Stimulated activated CD4-positive, alpha-beta T cell treated with anti-CD3 and anti-CD28 coated beads, TNF-alpha, amount 100 ng/mL, for 1 hour (primary cell): Measurements from ENCODE around the gene FAM124A.

Experiments
- DNase-seq, 3 donors: peaks; one replicate each; pipeline ENCODE4 v3.0.0-alpha.2; 2020; ENCODE audit warnings: low read depth in 3 of 3, low spot score in 1 of 3

Gene FAM124A, protein sequence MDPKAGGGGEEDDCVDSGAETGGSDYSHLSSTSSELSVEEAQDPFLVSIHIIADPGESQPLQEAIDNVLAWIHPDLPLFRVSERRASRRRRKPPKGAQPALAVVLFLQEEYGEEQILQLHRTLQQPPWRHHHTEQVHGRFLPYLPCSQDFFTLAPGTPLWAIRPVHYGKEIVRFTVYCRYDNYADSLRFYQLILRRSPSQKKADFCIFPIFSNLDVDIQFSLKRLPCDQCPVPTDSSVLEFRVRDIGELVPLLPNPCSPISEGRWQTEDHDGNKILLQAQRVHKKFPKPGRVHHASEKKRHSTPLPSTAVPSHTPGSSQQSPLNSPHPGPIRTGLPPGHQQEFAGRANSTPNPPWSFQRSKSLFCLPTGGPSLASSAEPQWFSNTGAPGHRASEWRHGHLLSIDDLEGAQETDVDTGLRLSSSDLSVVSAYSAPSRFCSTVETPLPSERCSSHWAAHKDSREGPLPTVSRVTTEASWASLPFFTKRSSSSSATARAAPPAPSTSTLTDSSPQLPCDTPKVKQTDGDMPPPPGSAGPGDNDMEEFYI

DNA sequence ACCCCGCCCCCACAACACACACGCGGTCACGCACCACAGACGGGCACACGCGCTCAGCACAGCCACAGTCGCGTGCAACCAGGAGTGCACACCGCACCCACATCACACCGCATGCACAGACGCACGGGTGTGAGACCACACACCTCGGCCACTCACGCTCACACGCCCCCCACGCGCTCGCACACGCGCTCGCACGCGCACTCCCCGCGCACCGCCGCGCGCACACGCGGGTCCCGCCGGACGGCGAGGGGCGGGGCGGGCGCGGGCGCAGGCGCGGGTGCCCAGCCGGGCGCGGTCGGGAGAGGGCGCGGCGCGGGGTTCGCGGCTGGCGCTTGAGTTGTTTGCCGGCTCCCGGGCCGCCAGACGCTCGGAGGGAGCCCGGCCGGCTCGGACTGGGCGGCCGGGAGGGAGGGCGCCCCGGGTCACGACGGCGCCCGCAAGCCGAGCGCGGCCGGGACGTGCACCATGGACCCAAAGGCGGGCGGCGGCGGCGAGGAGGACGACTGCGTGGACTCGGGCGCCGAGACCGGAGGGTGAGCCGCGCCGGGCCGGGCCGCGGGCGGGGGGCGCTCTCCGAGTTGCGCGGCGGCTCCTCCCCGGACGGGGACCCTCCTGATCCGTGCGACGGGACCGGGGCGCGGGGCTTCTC is at the start of gene FAM124A:
Gene FAM124A, plus strand, starts transcription at position 362 of the 649 bp plus-strand sequence. Its CDS starts 104 bp downstream, at position 466.
- peak in 1 of 3 donors; percentile 45 for DNase-seq

DNA sequence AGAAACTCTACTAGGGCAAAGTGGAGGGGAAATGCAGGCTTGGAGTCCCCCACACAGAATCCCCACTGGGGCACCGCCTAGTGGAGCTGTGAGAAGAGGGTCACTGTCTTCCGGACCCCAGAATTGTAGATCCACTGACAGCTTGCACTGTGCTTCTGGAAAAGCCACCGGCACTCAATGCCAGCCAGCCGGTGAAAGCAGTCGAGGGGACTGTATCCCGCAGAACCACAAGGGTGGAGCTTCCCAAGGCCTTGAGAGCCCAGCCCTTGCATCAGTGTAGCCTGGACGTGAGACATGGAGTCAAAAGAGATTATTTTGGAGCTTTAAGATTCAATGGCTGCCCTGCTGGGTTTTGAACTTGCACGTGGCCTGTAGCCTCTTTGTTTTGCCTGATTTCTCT is 47.2 kb upstream of the FAM124A start:
- no peak for DNase-seq

DNA sequence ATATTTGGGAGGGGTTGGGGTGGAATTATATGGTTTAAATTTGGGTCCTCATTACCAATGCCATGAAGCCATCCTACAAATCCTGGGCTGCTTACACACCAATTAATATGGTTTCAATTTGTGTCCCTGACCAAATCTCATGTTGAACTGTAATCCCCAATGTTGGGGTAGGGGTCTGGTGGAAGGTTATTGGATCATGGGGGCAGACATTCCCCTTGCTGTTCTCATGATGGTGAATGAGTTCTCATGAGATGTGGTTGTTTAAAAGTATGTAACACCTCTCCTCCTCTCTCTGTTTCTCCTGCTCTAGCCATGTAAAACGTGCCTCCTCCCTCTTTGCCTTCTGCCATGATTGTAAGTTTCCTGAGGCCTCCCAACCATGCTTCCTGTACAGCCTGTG is 46.6 kb upstream of the FAM124A start:
- no peak for DNase-seq

DNA sequence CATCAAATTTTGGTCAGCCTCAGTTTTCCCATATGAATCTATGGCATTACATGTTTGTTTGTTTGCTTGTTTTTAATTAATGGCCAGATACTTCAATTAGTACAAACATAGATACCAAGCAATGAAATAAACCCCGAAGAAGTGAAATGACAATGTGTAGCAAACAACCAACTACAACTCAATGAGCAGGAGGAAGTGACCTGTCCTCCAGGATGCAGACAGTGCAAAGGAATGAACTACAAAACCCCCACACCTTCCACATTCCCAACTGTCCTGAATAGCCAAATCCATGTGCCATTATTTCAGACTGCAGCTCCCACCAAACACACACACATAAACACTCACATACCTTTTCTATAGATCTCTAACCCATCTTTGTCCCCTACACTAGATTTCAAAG is 45.0 kb upstream of the FAM124A start:
- DNase-seq, result no peak

DNA sequence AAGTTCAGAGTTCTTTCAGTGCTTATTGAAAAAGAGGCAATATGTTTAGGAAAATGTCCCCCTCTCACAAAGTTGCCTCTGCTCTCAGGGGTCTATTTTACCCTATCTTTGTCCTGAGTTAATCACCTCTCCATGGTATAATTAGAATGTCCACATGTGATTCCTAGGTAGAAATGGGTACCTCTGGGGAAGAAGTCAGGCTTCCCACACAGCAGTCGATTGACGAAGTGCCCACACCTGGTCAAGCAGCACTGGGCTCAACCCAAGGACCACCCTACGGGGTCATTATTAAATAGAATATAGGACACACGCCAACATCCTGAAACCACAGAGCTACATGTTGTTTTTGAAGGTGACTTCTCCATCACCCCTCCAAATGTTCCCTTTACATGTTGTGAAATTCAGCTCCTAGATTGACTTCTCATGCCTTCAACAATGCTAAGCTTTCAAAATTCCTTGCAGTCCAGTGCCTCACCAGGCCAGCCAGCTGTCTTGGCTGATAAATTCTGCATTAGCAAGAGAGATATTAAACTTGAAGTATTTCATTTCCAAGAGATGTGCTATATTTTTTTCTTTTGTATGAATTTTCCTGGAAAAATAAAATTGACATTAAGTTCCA is 43.6 kb upstream of the FAM124A start:
- no peak for DNase-seq

DNA sequence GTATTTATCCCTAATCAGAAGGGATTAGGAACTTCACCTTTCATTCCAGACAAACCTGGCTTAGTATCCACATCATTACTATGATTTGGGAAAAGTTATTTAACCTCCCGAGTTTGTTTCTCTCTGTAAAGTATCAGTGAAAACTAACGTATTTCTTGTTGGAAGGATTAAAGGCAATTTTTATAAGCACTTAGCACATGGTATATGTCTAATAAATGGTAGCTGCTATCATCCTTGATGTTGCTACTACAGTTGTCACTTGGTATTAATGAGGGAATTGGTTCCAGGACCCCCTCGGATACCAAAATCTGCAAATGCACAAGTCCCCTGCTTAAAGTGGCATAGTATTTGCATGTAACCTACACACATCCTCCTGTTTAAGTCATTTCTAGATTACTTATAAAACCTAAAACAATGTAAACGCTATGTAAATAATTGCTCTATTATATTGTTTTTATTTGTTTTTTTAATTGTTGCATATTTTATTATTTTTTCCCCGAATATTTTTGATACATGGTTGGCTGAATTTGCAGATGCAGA is 42.7 kb upstream of the FAM124A start:
- DNase-seq, result no peak

DNA sequence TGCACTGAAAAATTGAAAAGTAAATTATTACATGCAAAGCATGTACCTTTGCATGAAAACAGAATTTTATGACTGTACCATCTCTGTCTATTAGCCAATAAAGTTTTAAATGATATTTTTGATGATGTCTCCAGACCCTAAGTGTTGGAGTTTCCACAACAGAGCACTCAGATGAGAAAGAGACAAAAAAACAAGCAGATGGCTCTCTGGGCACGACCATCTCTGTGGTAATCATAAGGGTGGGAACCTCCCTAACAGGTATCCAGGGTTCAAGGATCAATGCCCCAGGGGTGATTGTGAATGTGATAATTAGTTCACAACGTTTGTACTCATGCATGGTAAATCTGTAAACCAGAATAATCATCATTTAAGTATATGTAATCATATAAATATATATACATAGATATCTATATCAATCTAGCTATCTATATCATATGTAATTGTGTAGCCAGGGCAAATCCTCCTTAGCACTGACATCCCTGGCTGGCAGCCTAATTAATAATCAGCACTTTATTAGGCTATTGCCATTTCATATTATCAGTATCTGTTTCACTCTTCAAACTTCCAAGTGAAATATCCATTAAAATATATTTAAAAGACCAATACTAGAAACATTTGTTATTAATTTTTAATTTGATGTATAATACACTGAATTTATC is 41.2 kb upstream of the FAM124A start:
- DNase-seq, result no peak

DNA sequence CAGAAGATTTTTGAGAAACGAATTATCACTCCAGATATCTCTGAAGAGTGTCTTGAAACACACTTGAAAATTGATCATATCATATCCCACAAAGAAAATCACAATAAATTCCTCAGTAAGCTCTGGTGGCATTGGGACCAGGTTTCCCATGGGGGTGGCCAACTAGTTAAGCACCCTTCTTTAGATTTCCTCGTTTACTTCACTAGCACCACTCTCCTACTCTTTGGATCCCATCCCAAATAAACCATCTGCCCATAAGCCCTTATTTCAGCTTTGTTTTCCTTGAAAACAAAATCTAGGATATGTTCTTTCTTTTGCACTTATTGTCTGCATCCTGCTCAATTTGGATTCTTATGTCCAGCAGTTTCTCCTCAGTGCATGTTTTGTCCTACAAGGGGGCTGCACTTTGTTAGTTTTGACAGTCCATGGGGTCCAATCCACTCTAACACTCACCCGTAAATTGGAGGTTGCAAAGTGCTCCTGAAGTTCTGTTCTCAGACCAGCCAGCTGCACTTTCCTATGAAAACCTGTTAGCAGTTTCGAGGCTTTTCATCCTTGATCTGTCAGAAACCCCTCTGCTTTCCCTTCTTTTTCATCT is 40.3 kb upstream of the FAM124A start:
- no peak for DNase-seq

DNA sequence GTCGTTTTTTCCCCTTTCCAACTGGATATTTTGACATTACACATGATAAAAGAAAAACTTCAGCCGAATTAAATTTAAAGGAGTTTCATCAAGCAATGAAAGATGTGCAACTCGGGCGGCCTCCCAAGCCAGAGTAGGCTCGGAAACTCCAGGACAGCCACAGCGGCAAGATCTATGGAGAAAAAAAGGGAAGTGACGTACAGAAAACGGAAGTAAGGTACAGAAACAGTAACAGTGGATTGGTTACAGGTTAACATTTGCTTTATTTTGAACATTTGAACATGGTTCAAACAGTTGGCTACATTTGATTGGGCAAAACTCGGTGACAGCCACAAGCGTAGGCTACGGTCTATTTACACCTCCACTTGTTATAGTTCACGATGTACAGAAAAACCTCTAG is 30.5 kb upstream of the FAM124A start:
- DNase-seq, result no peak

DNA sequence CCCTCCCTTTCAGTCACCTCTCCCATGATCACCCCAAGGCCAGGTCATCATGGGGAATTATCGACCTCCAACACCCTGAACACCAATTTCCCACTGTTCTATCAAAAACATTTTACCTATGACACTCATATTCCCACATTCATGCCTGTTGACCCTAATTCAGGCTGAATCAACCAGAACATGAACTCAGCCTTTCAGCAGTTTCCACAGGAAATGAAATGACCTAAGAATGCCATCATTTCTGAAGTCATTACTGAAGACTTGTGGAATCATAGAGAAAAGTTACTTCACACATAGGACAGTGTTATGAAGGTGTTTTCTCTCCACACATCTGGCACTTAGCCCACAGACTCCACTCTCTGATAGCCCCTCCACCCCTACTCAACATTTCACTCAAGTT is 29.9 kb upstream of the FAM124A start:
- DNase-seq, result no peak

DNA sequence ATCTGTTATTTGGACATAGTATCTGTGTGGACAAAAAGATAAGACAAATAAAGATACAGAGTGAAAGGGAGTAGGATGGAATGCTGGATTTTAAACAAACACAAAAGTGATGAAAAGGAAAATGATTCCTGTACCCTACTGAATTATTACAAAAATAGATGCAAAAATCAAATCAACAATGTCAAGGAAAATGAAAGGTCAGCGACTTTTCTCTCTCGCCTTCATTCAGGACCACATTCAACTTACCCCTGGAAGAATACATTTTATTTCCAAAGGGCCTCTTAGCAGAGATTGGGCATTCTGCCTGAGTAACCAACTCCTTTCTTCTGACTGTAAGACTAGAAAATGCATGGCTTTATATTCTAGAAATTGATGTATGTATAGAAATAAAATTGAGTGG is 28.8 kb upstream of the FAM124A start:
- DNase-seq, result no peak

DNA sequence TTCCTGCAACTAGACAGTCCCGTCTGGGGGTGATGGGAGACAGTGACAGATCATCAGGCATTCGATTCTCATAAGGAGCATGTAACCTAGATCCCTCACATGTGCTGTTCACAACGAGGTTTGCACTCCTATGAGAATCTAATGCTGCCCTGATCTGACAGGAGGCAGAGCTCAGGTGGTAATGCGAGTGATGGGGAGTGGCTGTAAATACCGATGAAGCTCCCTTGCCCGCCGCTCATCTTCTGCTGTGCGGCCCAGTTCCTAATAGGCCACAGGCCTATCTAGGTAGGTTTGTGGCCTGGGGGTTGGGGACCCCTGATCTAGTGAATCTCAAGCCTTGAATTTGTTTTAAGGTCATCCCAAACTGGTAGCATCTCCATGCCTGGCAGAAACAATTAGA is 27.3 kb upstream of the FAM124A start:
- no peak for DNase-seq

DNA sequence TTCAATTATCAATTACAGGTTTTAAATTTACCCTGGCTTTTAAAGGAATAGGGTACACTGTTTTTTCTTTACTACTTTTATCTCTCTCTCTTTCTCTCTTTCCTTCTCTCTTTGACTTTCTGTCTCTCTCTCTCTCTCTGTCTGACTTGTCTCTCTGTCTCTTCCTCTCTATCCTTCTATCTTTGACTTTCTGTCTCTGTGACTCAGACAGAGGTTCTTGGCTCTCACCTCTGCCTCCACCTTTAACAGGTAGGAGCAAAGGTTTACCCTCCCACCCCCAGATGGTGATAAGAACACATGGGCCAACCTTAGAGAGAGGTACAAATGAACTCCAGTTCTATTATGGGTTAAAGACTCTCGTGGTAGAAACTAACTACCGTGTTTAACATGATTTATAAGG is 20.3 kb upstream of the FAM124A start:
- DNase-seq, result no peak

DNA sequence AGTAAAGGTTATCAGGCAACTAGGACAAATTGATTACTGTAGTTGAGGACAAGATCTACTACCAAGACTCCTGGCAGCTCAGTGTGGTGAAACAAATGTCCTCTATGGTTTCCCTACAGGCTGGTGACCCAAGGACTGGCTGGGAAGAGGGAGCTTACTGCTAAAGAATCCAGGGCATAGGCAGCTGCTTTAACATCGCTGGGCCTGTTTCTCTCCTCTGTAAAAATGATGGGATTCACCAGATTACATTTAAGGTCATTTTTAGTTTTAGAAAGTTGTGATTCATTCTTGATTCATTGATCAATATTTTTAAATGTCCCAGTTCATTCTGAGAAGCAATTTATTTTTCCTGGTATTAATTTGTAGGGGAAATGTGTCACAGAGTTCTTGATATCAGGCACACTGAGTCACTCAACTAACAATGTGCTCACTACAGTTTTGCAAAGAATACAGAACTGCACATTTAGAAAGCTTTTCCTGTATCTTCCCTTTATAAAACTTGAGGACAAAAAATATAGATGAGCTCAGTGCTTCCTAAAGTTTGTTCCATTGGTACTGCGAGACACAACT is 19.6 kb upstream of the FAM124A start:
- DNase-seq, result no peak

DNA sequence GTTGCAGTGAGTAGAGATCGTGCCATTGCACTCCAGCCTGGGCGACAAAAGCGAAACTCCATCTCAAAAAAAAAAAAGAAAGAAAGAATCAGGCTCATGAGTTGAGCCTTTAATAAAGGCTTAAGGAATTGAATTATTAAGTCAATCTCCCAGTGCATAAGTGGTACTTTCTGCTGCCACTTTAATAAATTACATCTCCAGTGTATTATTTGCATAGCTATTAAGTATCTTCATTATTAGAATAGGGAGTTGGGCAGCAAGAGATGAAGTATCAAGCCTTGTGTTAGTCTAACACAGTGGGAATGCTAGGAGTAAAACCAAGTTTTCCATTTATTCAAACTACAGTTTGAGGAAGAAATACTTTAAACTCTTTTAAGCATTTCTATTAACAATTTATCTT is 15.6 kb upstream of the FAM124A start:
- DNase-seq, result no peak

DNA sequence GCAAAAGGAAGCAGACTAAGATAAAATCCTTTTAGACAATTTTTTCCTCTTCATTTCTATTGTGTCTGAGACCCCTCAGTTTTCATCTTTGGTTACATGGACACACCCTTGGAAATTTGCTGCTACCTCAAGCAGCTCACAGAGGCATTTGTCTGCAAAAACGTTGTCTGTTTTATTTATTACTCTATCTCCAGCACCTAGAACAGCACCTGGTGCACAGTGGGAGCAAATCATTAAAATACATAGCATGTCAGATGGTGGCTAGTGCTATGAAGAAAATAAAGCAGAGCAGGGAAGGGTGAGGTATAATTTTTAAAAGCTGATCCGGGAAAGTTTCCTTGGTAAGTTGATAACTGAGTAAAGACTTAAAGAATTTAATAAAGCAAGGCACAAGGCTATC is 14.3 kb upstream of the FAM124A start:
- DNase-seq, result no peak

DNA sequence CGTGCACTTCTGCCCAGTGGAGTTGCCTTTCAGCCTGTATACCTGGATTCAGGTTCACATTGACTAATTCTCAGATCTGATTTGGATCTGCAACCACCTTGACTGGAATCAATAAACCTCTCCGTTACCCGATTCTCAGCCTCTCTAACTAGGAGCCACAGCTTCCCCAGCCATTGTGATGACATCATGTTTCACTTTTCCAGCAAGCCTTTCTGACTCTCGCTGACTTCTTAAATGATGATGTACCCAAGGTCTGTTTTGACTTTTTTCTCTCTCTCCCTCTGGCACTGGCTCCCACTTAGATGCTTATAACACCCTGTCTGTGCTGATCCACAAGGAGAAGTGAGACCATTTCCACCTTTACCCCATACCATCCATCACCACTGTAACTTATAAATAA is 13.5 kb upstream of the FAM124A start:
- DNase-seq, result no peak

DNA sequence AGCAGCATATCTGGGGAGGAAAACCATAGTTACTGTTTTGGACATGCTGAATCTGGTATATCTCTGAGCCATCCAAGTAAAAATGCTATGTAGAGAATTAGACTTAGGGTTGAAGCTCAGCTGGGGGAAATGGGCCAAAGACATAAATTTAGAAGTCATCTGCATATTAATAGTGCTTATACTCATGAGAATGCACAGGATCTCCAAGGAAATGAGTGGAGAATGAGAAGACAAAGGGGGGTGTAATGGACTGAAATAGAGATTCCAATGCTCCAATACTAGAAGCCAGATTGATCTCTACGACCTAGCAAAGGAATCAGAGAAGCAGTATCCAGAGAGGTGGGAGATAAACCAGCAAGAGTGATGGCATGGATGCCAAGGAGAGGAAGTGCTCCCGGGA is 10.3 kb upstream of the FAM124A start:
- DNase-seq, result no peak

DNA sequence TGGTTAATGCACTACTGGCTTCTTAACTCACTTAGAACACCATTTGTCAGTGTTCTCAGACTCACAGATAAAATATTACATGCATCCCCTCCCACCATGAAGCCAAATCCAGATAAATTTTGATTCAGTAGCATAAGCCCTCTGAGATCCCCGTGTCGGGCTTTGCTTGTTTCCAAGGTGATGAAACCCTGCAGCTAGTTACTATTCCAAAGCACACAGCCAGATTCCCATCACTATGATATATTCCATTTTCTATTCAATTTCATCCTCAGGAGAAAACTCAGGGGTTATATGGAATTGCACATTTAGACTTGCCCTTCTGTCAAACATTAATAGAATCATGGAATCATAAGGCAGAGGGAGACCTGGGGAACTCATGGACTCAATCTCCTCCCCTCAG is 9.4 kb upstream of the FAM124A start:
- no peak for DNase-seq

DNA sequence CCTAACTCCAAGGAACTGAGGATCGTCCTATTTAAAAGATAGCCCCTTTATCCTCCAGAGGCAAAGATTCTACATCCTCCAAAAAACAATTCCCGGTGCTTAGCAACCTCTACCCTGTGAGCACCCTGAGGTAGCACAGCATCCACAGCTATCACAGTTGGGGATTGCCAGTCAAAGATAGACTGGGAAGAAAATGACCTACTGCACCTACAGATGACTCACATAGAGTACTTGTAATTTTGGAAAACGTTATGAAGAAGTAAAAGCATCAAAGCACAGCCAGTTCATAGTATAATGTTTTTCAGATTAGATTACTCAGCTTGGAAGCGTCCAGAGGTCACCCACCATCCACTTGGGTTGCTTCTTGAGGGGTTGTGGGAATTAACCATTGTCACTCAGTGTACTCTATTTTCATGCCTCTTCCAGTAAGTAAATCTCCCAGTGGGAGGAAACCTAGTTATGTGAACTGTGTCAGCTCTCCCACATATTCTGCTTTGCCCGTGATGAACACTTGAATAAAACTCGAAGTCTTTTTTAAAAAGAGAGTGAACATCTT is 8.9 kb upstream of the FAM124A start:
- no peak for DNase-seq
